Heart left ventricle (tissue), 16 donors: ENCODE measurements around the gene POLQ. TPM values are rescaled to one million over a fixed set of nuclear protein-coding genes. Genes with fewer than 3 reads are reported as not detected.
"Not testable (repeated sequence)": the region's sequence is repeated elsewhere in the genome, so short reads cannot be mapped to it uniquely, and the experiment has no call there.

Experiments used
- ATAC-seq, 4 donors: fragments of 200-7000 bp; cut with Tn5 transposase; one replicate each; pipeline ENCODE4 v1.9.1; 2020 to 2022; ENCODE audit warnings: moderate library complexity in 4 of 4, mild to moderate bottlenecking in 3 of 4, moderate number of reproducible peaks in 1 of 4
- DNase-seq, 5 donors: peaks; one replicate each; pipeline ENCODE4 v3.0.0-alpha.2; 2020
- H3K27ac ChIP-seq, 12 donors: fragments of 200-600 bp; sonication (generic) in 4 of 12; one replicate each; pipeline versions ENCODE4 v1.5.0 to v1.8.0; 2016 to 2022; ENCODE audit warnings: mild to moderate bottlenecking in 2 of 12
- H3K27me3 ChIP-seq, 9 donors: fragments of 200-600 bp; sonication (generic) in 2 of 9; one replicate each; pipeline versions ENCODE4 v1.5.1 to v1.8.0; 2016 to 2022; ENCODE audit warnings: mild to moderate bottlenecking in 3 of 9
- H3K36me3 ChIP-seq, 9 donors: fragments of 200-600 bp; sonication (generic) in 2 of 9; one replicate each; pipeline versions ENCODE4 v1.5.0 to v1.8.0; 2018 to 2022; ENCODE audit warnings: mild to moderate bottlenecking in 2 of 9
- H3K4me1 ChIP-seq, 12 donors: fragments of 200-600 bp; sonication (generic) in 4 of 12; one replicate each; pipeline versions ENCODE4 v1.5.0 to v1.8.0; 2016 to 2022; ENCODE audit warnings: mild to moderate bottlenecking in 3 of 12
- H3K4me3 ChIP-seq, 12 donors: fragments of 200-600 bp; sonication (generic) in 4 of 12; one replicate each; pipeline versions ENCODE4 v1.5.0 to v1.8.0; 2017 to 2022; ENCODE audit warnings: mild to moderate bottlenecking in 9 of 12, moderate library complexity in 4 of 12
- H3K9me3 ChIP-seq, 12 donors: fragments of 200-600 bp; sonication (generic) in 4 of 12; one replicate each; pipeline versions ENCODE4 v1.5.0 to v1.8.0; 2016 to 2022; ENCODE audit warnings: mild to moderate bottlenecking in 1 of 12
- CTCF ChIP-seq, 12 donors: fragments of 200-600 bp; sonication (generic) in 4 of 12; IDR thresholded peaks; one replicate each; pipeline versions ENCODE4 v1.5.0 to v1.8.0; 2018 to 2022; ENCODE audit warnings: antibody characterized with exemption in 12 of 12, mild to moderate bottlenecking in 5 of 12
- POLR2A ChIP-seq, 2 donors: fragments of 450-650 bp; IDR thresholded peaks; one replicate each; pipeline ENCODE4 v1.6.1; 2017; ENCODE audit warnings: antibody characterized with exemption in 2 of 2, mild to moderate bottlenecking in 2 of 2, moderate library complexity in 2 of 2
- WGBS, 4 donors: extraction: QIAGEN DNeasy Blood & Tissue Kit in 2 of 4; methylation state at CpG; one replicate each; pipeline versions ENCODE4 v1.1.5 to v1.1.7; 2013 to 2018; 5-methylcytosine and 5-hydroxymethylcytosine counted together
- intact Hi-C, 10 donors: fragments of 100-400 bp; cut with DNase I; formaldehyde crosslinking; loops; one replicate each; pipeline versions ENCODE4 v1.11.1 to v1.14.2; 2022
- long read RNA-seq, 3 donors: library from polyadenylated mRNA; unstranded; transcript quantifications; one replicate each; pipeline ENCODE4 v2.0.0, GENCODE V29; 2020 to 2021
- polyA plus RNA-seq, 2 donors: library from polyadenylated mRNA; stranded (reverse); fragments of 200-250 nt; gene quantifications; one replicate each; pipeline ENCODE4 v1.2.3, GENCODE V29; 2013
- total RNA-seq, 9 donors: library from RNA; depleted of rRNA in 2 of 9; stranded (reverse); fragments of >200 nt in 2 of 9; fragmentation: NEBNext Ultra II Directional in 3 of 9; extraction: Animal tissue kit (Norgen Biotek cat#: 25700) in 3 of 9; gene quantifications; one replicate each; pipeline versions ENCODE4 v1.1.0 to v1.2.4, GENCODE V29; 2016 to 2023
- donor health status: ischemic (EF 13 %, LVEDD 7.1; RV severe dilation, severe dysfunction).
- donor health status: healthy with polysubstance abuse.
- donor health status: DM: no; HTN: yes; CAD: no.
- donor health status: DM: no; HTN: no; CAD: no.
- donor health status: ischemic (EF 25% LVEDD 6.9; RV normal size, moderate dysfunction).
- donor health status: ischemic (EF 25% LVEDD 5.7; RV mildly dilated, moderate dysfunction).
- donor health status: healthy.
- donor health status: DM: yes; HTN: yes; CAD: no.
- donor health status: ischemic (EF 35%, LVEDD 5.7; RV mildly dilated, moderate dysfunction).
- donor health status: nonischemic (EF 11% LVEDD 7.7; RV severe dilation, severe dysfunction).
- donor health status: DM: yes; HTN: yes; CAD: no.
- donor health status: PGD.
- donor health status: ischemic (EF 29% LVEDD 5.4; RV normal size, mild dysfunction).
- donor health status: nonischemic (EF 23%, LVEDD 6.1; RV moderate dilation, normal function).

The POLQ gene
- total RNA-seq = 1 to 10 TPM in 2 of 9 donors, under 1 TPM in 7; 0.13 to 1.5 (median 0.39) TPM
- polyA plus RNA-seq = under 1 TPM; 0.11 to 0.15 TPM
- long read RNA-seq, donor 1 = 0 reads
- long read RNA-seq, donor 2 = 0 reads
- long read RNA-seq, donor 3 = 0 reads

DNA sequence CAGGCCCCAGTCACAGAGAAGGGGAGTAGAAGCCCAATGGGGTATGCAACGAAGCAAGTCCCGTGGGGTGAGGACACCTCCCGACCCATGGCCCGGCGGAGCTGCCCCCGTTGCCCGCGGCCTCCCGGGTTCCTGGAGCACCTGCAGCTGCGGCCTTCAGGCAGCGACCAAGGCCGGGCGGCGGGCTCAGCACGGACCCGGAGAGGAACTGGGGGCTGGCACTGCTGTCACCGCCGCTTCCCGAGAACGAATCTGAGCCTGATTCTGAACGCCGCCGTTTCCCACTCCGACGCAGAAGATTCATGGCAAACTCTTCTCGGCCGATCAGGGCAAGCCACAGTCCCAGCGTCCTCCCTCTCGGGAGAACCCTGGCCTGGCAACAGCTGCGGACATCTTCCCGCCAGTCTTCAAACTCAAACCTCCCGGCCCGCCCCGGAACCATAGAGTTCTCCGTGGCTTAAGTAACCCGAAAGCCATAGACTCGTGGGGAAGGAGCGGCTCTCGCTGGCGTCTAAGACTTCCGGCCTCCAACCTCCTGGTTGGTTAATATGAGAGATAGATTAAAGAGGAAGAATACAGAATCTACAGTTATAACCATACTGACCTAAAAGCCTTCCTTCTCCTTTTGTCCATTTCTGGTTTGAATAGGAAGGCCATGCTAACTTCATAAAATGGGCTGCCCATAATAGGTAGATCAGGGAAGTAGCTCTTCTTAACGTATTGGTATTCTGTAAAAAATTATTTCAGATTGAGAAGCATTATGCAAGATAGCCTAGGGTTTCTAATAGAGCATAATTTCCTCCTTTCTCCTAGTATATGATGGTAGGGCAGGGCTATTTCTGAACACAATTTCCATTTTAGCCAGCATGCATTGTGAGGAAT lies at the start of gene POLQ:
TSS of gene POLQ (minus strand) at position 415 of the 882 bp plus-strand sequence. CDS start at position 304, 111 bp downstream.
- Histone ChIP-seq H3K9me3 (no peaks in the 10 kb centered on the region), H3K27me3 (no peaks in the 10 kb centered on the region), H3K36me3 (no peaks in the 10 kb centered on the region), H3K4me3 (peak within 1 kb of the TSS; percentile 33 to 80 (median 62)), H3K4me1 (peaks cover 0 to 15% (median 6%) of the 10 kb centered on the region in 12 donors), H3K27ac (peak within 1 kb of the TSS; percentile 38 to 92 (median 68))
- peak; percentile 87 to 93 (median 92) for DNase-seq
- ATAC-seq = peak; percentile 98 to 99 (median 99)
- intact Hi-C loops = loop anchor here (1.0 to 10.0 kb wide), 20 partner anchors 101 to 1136 kb away; partner anchors contain the start of genes EAF2 (in 3 of the 10), IQCB1 (in 3 of the 10), FAM162A (in 1 of the 10) and MIX23 (in 1 of the 10)
- WGBS, 4 donors = 0 to 1% (median 0%) methylated on average over 23 to 42 of the region's 42 CpGs
- TF ChIP-seq POLR2A (IDR thresholded peaks at IDR 0.05) (no peak), CTCF (IDR thresholded peaks at IDR 0.05) (no peak)

- WGBS, 4 donors = 34 to 49% (median 39%) methylated on average over 2 of the region's 2 CpGs
- Histone ChIP-seq H3K36me3 (no peaks in the 10 kb centered on the region), H3K27ac (peak overlapping the region in 11 of 12 donors; percentile 66 to 95 (median 86)), H3K9me3 (no peaks in the 10 kb centered on the region), H3K4me3 (peak overlapping the region in 11 of 12 donors; percentile 32 to 73 (median 51)), H3K4me1 (peaks cover 0 to 27% (median under 1%) of the 10 kb centered on the region in 12 donors), H3K27me3 (no peaks in the 10 kb centered on the region)
- no peak for DNase-seq
- intact Hi-C loops = loop anchor here in 3 of 10 donors (2.0 to 10.0 kb wide), 3 partner anchors 50 to 54 kb away; no protein-coding TSS in a partner anchor
- no peak for ATAC-seq
- TF ChIP-seq CTCF (IDR thresholded peaks at IDR 0.05) (no peak), POLR2A (IDR thresholded peaks at IDR 0.05) (no peak)
These were observed 49.1 kb upstream of the POLQ start for GRCh38 chr3:121594850-121595249.

DNA sequence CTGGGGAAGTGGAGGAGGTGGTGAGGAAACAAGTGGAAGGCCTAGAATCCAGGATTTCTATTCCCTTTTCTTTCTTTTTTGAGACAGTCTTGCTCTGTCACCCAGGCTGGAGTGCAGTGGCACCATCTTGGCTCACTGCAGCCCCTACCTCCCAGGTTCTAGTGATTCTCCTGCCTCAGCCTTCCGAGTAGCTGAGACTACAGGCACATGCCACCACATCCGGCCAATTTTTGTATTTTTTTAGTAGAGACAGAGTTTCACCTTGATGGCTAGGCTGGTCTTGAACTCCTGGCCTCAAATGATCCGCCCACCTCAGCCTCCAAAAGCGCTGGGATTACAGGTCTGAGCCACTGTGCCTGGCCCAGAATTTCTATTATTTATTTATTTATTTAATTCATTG lies 48.0 kb upstream of the POLQ start:
- not testable (repeated sequence) for H3K36me3 ChIP-seq, H3K9me3 ChIP-seq, DNase-seq, H3K27me3 ChIP-seq, ATAC-seq
- Histone ChIP-seq H3K27ac (peak overlapping the region; percentile 66 to 95 (median 84)), H3K4me1 (peaks cover 0 to 22% (median 0%) of the 10 kb centered on the region in 12 donors), H3K4me3 (peak overlapping the region; percentile 27 to 73 (median 51))
- intact Hi-C loops = loop anchor here in 2 of 10 donors (2.0 to 10.0 kb wide), 2 partner anchors 51 to 55 kb away; no protein-coding TSS in a partner anchor
- 56 to 65% (median 60%) methylated on average over 4 of the region's 4 CpGs for WGBS, 4 donors

GRCh38 chr3:121592856-121593702 lies 47.3 kb upstream of the POLQ start, which contains the start of gene FBXO40:
Gene FBXO40 (plus strand): TSS chr3:121593379. CDS start chr3:121620576, 27,197 bp downstream.
- H3K9me3 ChIP-seq = no peaks in the 10 kb centered on the region
- WGBS, 4 donors = 28 to 36% (median 30%) methylated on average over 11 of the region's 11 CpGs
- no peaks in the 10 kb centered on the region for H3K36me3 ChIP-seq
- peak in 4 of 5 donors; percentile 42 to 73 (median 64) for DNase-seq
- ATAC-seq = peak; percentile 82 to 84 (median 82)
- peak within 1 kb of the TSS; percentile 27 to 73 (median 51) for H3K4me3 ChIP-seq
- H3K27me3 ChIP-seq = no peaks in the 10 kb centered on the region
- TF ChIP-seq POLR2A (IDR thresholded peaks at IDR 0.05) (peak in 1 of 2 donors; percentile 39), CTCF (IDR thresholded peaks at IDR 0.05) (peak in 4 of 12 donors; percentile 11 to 36 (median 25))
- peak within 1 kb of the TSS; percentile 66 to 95 (median 84) for H3K27ac ChIP-seq
- intact Hi-C loops = loop anchor here in 1 of 10 donors (10.0 kb wide), 1 partner anchor 52 kb away; no protein-coding TSS in a partner anchor
- peaks cover 0 to 19% (median 0%) of the 10 kb centered on the region in 12 donors for H3K4me1 ChIP-seq
